CD4-positive, alpha-beta T cell treated with Interleukin-2 at 100 ng/mL for 4 hours (primary cell): ENCODE results near the gene PDP2.

Experiments
- DNase-seq: peaks from one replicate; pipeline ENCODE4 v3.0.0-alpha.2; 2020; ENCODE audit warnings: low spot score

PDP2 gene

GRCh38 chr16:66903544-66904427 lies 23.5 kb downstream of the PDP2 start:
- DNase-seq, result no peak

GRCh38 chr16:66904428-66904845 lies 24.1 kb downstream of the PDP2 start:
- no peak for DNase-seq

GRCh38 chr16:66904846-66905632 lies 24.7 kb downstream of the PDP2 start:
- no peak for DNase-seq

- peak; percentile 20 for DNase-seq
Observed at GRCh38 chr16:66905633-66906539, 25.6 kb downstream of the PDP2 start.

- DNase-seq, result no peak
Observed at GRCh38 chr16:66906916-66907836, 26.9 kb downstream of the PDP2 start.

GRCh38 chr16:66908116-66908515 lies 27.8 kb downstream of the PDP2 start:
- DNase-seq, result no peak

GRCh38 chr16:66908762-66909559 lies 28.6 kb downstream of the PDP2 start:
- DNase-seq, result no peak

GRCh38 chr16:66910175-66910940 lies 30.0 kb downstream of the PDP2 start:
- DNase-seq, result no peak

- no peak for DNase-seq
Observed at GRCh38 chr16:66911112-66911511, 30.8 kb downstream of the PDP2 start.

GRCh38 chr16:66911801-66912200 lies 31.5 kb downstream of the PDP2 start:
- no peak for DNase-seq

- no peak for DNase-seq
Observed at GRCh38 chr16:66913081-66913480, 32.8 kb downstream of the PDP2 start.

GRCh38 chr16:66913711-66914110 lies 33.4 kb downstream of the PDP2 start:
- DNase-seq, result no peak

GRCh38 chr16:66914541-66914940 lies 34.2 kb downstream of the PDP2 start:
- DNase-seq, result no peak

- no peak for DNase-seq
Observed at GRCh38 chr16:66915041-66915440, 34.7 kb downstream of the PDP2 start.

- no peak for DNase-seq
Observed at GRCh38 chr16:66916518-66916917, 36.2 kb downstream of the PDP2 start.

GRCh38 chr16:66917741-66918140 lies 37.4 kb downstream of the PDP2 start:
- no peak for DNase-seq

GRCh38 chr16:66918355-66918754 lies 38.0 kb downstream of the PDP2 start:
- DNase-seq, result no peak

- no peak for DNase-seq
Observed at GRCh38 chr16:66918803-66919568, 38.7 kb downstream of the PDP2 start, which contains the start of gene CDH16. CDH16 (minus strand) TSS chr16:66918885; CDS start chr16:66918065, 820 bp downstream.
